ENCODE measurements around the gene FBXL7.

DNA sequence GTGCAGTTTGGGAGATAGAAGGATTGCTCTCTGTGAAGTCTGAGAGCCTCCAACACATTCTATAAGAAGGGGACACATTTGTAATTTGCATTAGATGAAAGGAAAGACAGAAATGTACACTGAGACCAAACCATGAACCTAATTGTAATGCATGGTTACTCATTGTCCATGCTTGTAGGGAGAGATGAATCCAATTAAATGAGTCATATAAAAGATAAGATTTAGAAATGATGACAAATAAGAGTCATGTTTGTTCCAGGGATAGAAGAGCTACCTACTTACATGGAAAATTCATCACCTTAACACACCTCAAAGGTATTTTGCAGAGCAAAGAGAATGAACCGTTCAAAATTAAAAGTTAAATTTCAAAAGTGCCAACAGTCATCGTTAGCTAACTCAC is 85.1 kb downstream of the FBXL7 start:
- no peak for TF ChIP-seq POLR2A (IDR thresholded peaks at IDR 0.05)
- no peak for TF ChIP-seq CTCF (IDR thresholded peaks at IDR 0.05)
